Effector memory CD4-positive, alpha-beta T cell (primary cell): ENCODE results near the gene AMER2.

Experiments used
- DNase-seq, 3 donors: peaks; one replicate each; pipeline ENCODE4 v3.0.0-alpha.2; 2020
- H3K27ac ChIP-seq: 2 replicates; pipeline ENCODE4 v1.7.0; 2013; ENCODE audit warnings: mild to moderate bottlenecking, low read length, moderate library complexity; ENCODE audit not compliant: insufficient read depth, poor library complexity, severe bottlenecking
- H3K27me3 ChIP-seq: replicated peaks from 2 replicates; pipeline ENCODE4 v1.7.0; 2013; ENCODE audit warnings: mild to moderate bottlenecking, low read length; ENCODE audit not compliant: insufficient read depth, control insufficient read depth, poor library complexity, severe bottlenecking
- H3K36me3 ChIP-seq: 2 replicates; pipeline ENCODE4 v1.7.0; 2013; ENCODE audit warnings: mild to moderate bottlenecking, low read length, moderate library complexity; ENCODE audit not compliant: control insufficient read depth, insufficient read depth
- H3K4me1 ChIP-seq: 2 replicates; pipeline ENCODE4 v1.7.0; 2013; ENCODE audit warnings: low read length, mild to moderate bottlenecking; ENCODE audit not compliant: control insufficient read depth, insufficient read depth, poor library complexity, severe bottlenecking
- H3K4me3 ChIP-seq: 2 replicates; pipeline ENCODE4 v1.7.0; 2013; ENCODE audit warnings: low read length, low read depth, mild to moderate bottlenecking; ENCODE audit not compliant: insufficient read depth, poor library complexity, severe bottlenecking
- H3K9me3 ChIP-seq: 2 replicates; pipeline ENCODE4 v1.7.0; 2013; ENCODE audit warnings: mild to moderate bottlenecking, low read length, moderate library complexity; ENCODE audit not compliant: control insufficient read depth

Gene AMER2

DNA sequence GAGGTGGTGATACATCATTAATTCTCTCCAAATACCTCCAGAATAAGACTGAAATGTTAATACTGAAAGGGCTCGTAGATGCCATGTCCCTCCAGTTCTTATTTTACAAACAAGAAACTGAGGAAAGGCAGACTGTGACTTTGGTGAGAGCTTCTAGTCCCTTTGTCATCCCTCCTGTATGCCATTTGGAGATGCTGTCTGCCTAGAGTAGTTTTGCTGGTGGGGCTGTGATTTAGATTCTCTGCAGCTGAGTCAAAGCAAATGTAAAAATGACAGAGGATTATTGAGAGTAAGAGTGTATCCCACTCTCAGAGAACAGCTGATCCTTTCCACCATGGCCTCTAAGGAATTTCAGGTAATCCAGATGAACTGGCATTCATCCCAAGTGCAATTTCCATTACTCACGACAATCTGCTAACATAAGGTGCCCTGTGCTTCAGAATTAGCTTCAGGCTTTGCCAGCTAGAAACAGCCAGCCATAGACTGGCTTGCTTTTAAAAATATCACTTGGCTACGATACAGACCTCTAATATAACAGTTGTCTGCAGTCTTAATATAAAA lies 59.3 kb downstream of the AMER2 start:
- Histone ChIP-seq H3K9me3 (no peaks in the 10 kb centered on the region), H3K36me3 (no peaks in the 10 kb centered on the region), H3K27me3 (no peaks in the 10 kb centered on the region), H3K4me3 (no peak overlapping the region), H3K4me1 (no peaks in the 10 kb centered on the region), H3K27ac (no peak overlapping the region)
- no peak for DNase-seq
